ENCODE data around the gene RUSC1. TPM values are rescaled to one million over a fixed set of nuclear protein-coding genes. Genes with fewer than 3 reads are reported as not detected.
A peak's percentile ranks its signal among the peaks of the same experiment; 100 is the strongest.

The RUSC1 gene
- total RNA-seq, 4 donors from 2014 or later = 7.4 to 11.5 (median 9.4) TPM

DNA sequence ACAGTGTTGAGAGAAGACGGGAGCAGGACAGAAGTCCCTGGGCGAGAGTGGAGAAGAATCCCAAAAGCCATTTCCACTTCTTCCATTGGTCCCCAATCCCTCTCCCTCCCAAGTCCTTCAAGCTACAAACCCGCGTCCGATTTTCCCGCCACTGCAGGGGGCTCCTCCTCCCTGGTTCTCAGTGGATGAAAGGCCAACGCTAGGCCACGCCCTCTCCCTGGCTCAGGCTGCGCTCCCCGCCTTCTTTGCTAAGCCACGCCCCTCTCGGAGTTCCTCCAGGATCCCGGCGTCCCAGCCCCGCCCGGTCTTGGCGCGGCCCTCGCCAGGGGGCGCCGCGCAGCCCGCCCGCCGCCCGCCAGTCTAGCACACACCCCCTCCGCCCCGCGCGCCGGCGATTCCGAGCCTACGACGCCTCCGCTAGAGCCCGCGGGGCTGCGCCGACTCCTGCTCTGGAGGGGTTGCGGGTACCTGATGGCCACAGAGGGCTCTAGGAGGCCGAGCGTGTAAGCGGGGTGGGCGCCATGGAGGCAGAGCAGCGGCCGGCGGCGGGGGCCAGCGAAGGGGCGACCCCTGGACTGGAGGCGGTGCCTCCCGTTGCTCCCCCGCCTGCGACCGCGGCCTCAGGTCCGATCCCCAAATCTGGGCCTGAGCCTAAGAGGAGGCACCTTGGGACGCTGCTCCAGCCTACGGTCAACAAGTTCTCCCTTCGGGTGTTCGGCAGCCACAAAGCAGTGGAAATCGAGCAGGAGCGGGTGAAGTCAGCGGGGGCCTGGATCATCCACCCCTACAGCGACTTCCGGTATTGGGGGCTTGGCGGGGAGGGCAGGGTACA is 43.4 kb upstream of the RUSC1 start, which contains the start of gene HCN3:
Gene HCN3, plus strand, starts transcription at position 394 of the 832 bp plus-strand sequence. Its CDS starts 128 bp downstream, at position 522.
- ATAC-seq (peak; percentile 83 to 88), DNase-seq (peak; percentile 96)
- Histone ChIP-seq H3K27ac (peak within 1 kb of the TSS; percentile 66 to 71 (median 68)), H3K4me1 (peaks cover 12 to 25% of the 10 kb centered on the region in 2 donors), H3K27me3 (no peaks in the 10 kb centered on the region), H3K9me3 (no peaks in the 10 kb centered on the region), H3K4me3 (peak within 1 kb of the TSS; percentile 78 to 97 (median 80)), H3K36me3 (no peaks in the 10 kb centered on the region)
- TF ChIP-seq POLR2A (IDR thresholded peaks at IDR 0.05) = no peak
- TF ChIP-seq, protein P1, sequence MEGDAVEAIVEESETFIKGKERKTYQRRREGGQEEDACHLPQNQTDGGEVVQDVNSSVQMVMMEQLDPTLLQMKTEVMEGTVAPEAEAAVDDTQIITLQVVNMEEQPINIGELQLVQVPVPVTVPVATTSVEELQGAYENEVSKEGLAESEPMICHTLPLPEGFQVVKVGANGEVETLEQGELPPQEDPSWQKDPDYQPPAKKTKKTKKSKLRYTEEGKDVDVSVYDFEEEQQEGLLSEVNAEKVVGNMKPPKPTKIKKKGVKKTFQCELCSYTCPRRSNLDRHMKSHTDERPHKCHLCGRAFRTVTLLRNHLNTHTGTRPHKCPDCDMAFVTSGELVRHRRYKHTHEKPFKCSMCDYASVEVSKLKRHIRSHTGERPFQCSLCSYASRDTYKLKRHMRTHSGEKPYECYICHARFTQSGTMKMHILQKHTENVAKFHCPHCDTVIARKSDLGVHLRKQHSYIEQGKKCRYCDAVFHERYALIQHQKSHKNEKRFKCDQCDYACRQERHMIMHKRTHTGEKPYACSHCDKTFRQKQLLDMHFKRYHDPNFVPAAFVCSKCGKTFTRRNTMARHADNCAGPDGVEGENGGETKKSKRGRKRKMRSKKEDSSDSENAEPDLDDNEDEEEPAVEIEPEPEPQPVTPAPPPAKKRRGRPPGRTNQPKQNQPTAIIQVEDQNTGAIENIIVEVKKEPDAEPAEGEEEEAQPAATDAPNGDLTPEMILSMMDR (IDR thresholded peaks at IDR 0.05 in 4 of 5, conservative IDR thresholded peaks at IDR 0.05 in 1 of 5) = peak; percentile 55 to 83 (median 65)
- intact Hi-C loops (cut with DNase I; ENCODE audit: low total_unique reads) (loop anchor here (1.0 kb wide), 2 partner anchors 31 to 47 kb away; partner anchors contain the start of gene FDPS), in situ Hi-C loops (cut with MboI; ENCODE audit: low sequenced_read_pairs in 4 of 4) (no loop called here)

DNA sequence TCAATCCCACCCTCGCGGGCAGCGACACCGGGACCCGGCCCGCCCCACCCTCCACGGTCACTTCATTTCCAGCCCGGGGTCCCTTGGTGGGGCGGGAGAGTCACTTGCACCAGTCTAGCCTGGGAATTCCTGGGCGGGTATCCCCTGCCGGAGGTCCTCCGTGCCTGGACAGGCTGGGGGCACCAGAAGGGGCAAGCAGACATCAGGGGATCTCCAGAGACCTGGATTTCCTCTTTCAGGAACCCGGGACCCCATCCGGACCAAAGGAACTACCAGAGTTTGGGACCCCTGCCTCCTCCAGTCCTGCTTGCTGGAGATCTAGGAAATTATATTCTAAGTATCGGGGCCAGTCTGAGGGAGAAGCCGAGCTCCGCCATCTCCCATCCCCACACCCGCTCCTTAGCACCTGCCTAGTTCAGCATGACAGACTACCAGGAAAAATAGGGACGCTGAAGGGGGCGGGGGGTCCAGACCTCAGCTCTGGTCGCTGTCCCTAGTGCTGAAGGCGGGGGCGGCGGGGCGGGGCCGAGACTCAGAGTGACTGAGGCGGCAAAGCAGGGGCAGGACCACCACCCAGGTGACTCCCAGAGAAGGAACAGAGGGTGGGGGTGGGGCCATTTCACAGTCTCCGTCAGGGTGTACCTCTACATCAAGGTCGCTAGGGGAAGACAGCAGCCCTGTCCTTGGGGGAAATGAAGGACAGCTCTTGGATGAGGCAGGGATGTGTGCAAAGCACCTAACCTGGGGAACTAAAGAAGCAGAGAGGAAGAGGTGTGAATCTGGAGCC is 42.6 kb upstream of the RUSC1 start:
- no peaks in the 10 kb centered on the region for H3K36me3 ChIP-seq
- ATAC-seq = no peak
- in situ Hi-C loops (cut with MboI; ENCODE audit: low sequenced_read_pairs in 4 of 4) = no loop called here
- intact Hi-C loops (cut with DNase I; ENCODE audit: low total_unique reads) = loop anchor here (1.0 kb wide), 2 partner anchors 30 to 46 kb away; partner anchors contain the start of gene FDPS
- DNase-seq = peak in 1 of 2 donors; percentile 22
- H3K4me1 ChIP-seq = peaks cover 9 to 21% of the 10 kb centered on the region in 2 donors
- H3K4me3 ChIP-seq = peak overlapping the region; percentile 78 to 97 (median 80)
- peak overlapping the region in 3 of 4 donors; percentile 66 to 71 (median 69) for H3K27ac ChIP-seq
- no peaks in the 10 kb centered on the region for H3K9me3 ChIP-seq
- no peaks in the 10 kb centered on the region for H3K27me3 ChIP-seq
- no peak for TF ChIP-seq POLR2A (IDR thresholded peaks at IDR 0.05)
- TF ChIP-seq, protein P1 (IDR thresholded peaks at IDR 0.05 in 4 of 5, conservative IDR thresholded peaks at IDR 0.05 in 1 of 5) = peak in 2 of 5 experiments; percentile 9 to 16

DNA sequence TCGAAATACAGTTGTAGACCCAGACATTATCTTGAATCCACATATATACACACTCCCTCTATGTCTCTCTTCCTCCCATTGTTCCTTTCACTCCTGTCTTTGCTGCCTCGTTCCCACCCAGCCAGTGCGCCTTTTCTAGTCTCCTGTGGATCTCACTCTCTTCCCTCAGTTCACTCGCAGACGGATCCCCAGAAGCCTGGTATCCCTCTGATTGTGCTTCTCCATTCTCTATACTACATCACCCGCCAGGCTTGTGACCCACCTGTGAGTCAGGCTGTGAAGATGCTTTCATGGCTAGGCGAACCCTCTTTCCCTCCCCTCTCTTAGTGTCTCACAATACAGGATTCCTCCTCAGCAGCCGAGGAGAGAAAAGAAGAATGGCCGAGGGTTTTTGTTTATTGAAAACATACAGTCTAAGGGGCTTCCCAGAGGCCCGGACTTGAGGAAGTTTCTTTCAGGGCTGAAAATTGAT is 42.0 kb upstream of the RUSC1 start:
- in situ Hi-C loops (cut with MboI; ENCODE audit: low sequenced_read_pairs in 4 of 4) (no loop called here), intact Hi-C loops (cut with DNase I; ENCODE audit: low total_unique reads) (no loop called here)
- no peak overlapping the region for H3K27ac ChIP-seq

DNA sequence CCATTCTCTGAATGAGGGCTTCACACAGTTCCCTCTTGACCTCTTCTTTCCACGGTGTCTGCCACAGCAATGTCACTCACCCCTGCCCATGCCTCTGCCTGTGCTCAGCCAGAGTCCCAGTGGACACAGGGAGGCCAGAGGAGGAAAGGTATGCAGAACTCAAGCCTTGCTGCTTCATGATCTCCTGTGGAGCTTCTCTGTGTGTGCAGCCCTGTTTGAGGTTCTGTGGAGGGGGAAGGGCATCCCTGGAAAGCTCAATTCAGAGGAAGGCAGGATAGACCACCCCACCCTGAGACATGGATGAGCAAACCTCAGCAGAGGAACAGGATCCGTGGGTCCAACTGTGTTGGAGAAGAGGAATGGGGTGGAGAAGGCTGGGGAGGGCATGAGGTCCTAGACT is 41.4 kb upstream of the RUSC1 start:
- no peak for DNase-seq
- intact Hi-C loops (cut with DNase I; ENCODE audit: low total_unique reads) = no loop called here
- Histone ChIP-seq H3K9me3 (no peaks in the 10 kb centered on the region), H3K4me1 (peaks cover 9 to 18% of the 10 kb centered on the region in 2 donors), H3K27ac (no peak overlapping the region), H3K36me3 (no peaks in the 10 kb centered on the region), H3K4me3 (no peak overlapping the region), H3K27me3 (no peaks in the 10 kb centered on the region)
- in situ Hi-C loops (cut with MboI; ENCODE audit: low sequenced_read_pairs in 4 of 4) = no loop called here
- no peak for ATAC-seq
- TF ChIP-seq POLR2A (IDR thresholded peaks at IDR 0.05) = no peak
- TF ChIP-seq, protein P1 (IDR thresholded peaks at IDR 0.05 in 4 of 5, conservative IDR thresholded peaks at IDR 0.05 in 1 of 5) = no peak

More for the DNA sequence above, 42.0 kb upstream of the RUSC1 start:
- DNase-seq (no peak), ATAC-seq (no peak)
- H3K27me3 ChIP-seq = no peaks in the 10 kb centered on the region
- H3K9me3 ChIP-seq = no peaks in the 10 kb centered on the region
- no peaks in the 10 kb centered on the region for H3K36me3 ChIP-seq
- no peak for TF ChIP-seq POLR2A (IDR thresholded peaks at IDR 0.05)
- TF ChIP-seq, protein P1 (IDR thresholded peaks at IDR 0.05 in 4 of 5, conservative IDR thresholded peaks at IDR 0.05 in 1 of 5) = no peak
- H3K4me1 ChIP-seq = peaks cover 9 to 21% of the 10 kb centered on the region in 2 donors
- no peak overlapping the region for H3K4me3 ChIP-seq

All from gastrocnemius medialis (tissue), 4 donors.